ENCODE results near the gene STK4. TPM values are rescaled to one million over a fixed set of nuclear protein-coding genes. Genes with fewer than 3 reads are reported as not detected.
A peak's percentile ranks its signal among the peaks of the same experiment; 100 is the strongest.

STK4 gene
- total and polyA plus RNA-seq, 2 of the 4 experiments (the other 2 are of a cell fraction): 10.2 to 22.2 TPM

GRCh38 chr20:44981736-44982406 is 15.6 kb downstream of the STK4 start:
- WGBS, 2 experiments (ENCODE audit: extremely low coverage in 2 of 2, insufficient read length in 1 of 2): no CpG with 5 or more reads among the region's 8 CpGs
- H4K8ac ChIP-seq (ENCODE audit: low read depth in 2 of 2, low read length in 2 of 2): no peak overlapping the region
- H3K4me1 ChIP-seq (ENCODE audit: control insufficient read depth, insufficient read depth, low read length): 0 out of 2 replicates have a peak, but pooled peaks cover 3% of the 10 kb centered on the region
- no peak overlapping the region for H2AFZ ChIP-seq (replicated peaks; ENCODE audit: low read length, poor library complexity)
- POLR2A ChIA-PET (ENCODE audit: unreplicated experiment): no interaction called here
- CTCF ChIA-PET: no interaction called here
- no peak overlapping the region for H3K27ac ChIP-seq (ENCODE audit: insufficient read depth, low read length)
- no peaks in the 10 kb centered on the region for H3K9me1 ChIP-seq (ENCODE audit: insufficient read depth, low read length)
- H3K4me2 ChIP-seq (ENCODE audit: low read depth, low read length): no peak overlapping the region
- H3K79me1 ChIP-seq (ENCODE audit: low read depth in 1 of 2, low read length in 2 of 2): peaks cover 5% of the 10 kb centered on the region in 2 experiments; a peak in 3 of 4 replicates
- H3K18ac ChIP-seq (ENCODE audit: low read depth, low read length): no peak overlapping the region
- in situ Hi-C loops (cut with MboI; ENCODE audit: low sequenced_read_pairs): no loop called here
- no peak overlapping the region for H2BK5ac ChIP-seq (ENCODE audit: low read depth, low read length, poor library complexity, severe bottlenecking)
- H2BK20ac ChIP-seq (ENCODE audit: low read depth, low read length): no peak overlapping the region
- dilution Hi-C loops (cut with HindIII; ENCODE audit: low sequenced_read_pairs, unreplicated experiment): no loop called here
- H3K4ac ChIP-seq (ENCODE audit: low read depth, low read length): no peak overlapping the region
- peaks cover 12% of the 10 kb centered on the region for H3K36me3 ChIP-seq (ENCODE audit: control insufficient read depth, insufficient read depth, low read length)
- no peak overlapping the region for H2AK5ac ChIP-seq (ENCODE audit: low read depth, low read length)
- no peak overlapping the region for H2AK9ac ChIP-seq (replicated peaks; ENCODE audit: low read depth, low read length, poor library complexity)
- no peaks in the 10 kb centered on the region for H4K20me1 ChIP-seq (ENCODE audit: insufficient read depth, low read length)
- TF ChIP-seq CEBPB (IDR thresholded peaks at IDR 0.05; ENCODE audit: low read depth, low read length): peak; percentile 50
- no peak for TF ChIP-seq RAD21 (IDR thresholded peaks at IDR 0.05; ENCODE audit: low read length)
- intact Hi-C loops (cut with micrococcal nuclease): no loop called here
- H3K9me3 ChIP-seq (ENCODE audit: control insufficient read depth, insufficient read depth, low read length): no peaks in the 10 kb centered on the region
- no peak overlapping the region for H4K91ac ChIP-seq (ENCODE audit: insufficient read depth, low read depth, low read length)
- H3K14ac ChIP-seq (replicated peaks; ENCODE audit: low read depth, low read length): no peak overlapping the region
- H4K5ac ChIP-seq (ENCODE audit: low read depth, low read length): no peak overlapping the region
- BruUV-seq (replicated peaks): no TSS peak
- H3K9ac ChIP-seq (ENCODE audit: low read depth, low read length): no peak overlapping the region
- ATAC-seq (ENCODE audit: low read depth): no peak
- no peak overlapping the region for H2BK15ac ChIP-seq (ENCODE audit: low read depth, low read length)
- H2BK120ac ChIP-seq (ENCODE audit: low read depth, low read length): no peak overlapping the region
- H3K27me3 ChIP-seq (ENCODE audit: control insufficient read depth, insufficient read depth, low read length): no peaks in the 10 kb centered on the region
- no peak overlapping the region for H3K23ac ChIP-seq (ENCODE audit: low read depth, low read length)
- DNase-seq: no peak
- H3K56ac ChIP-seq (ENCODE audit: extremely low read depth, insufficient read depth, low read length): no peak overlapping the region
- no peak overlapping the region for H3K4me3 ChIP-seq (ENCODE audit: insufficient read depth, low read depth, low read length)
